Measurements from ENCODE around the gene CCDC9. TPM values are rescaled to one million over a fixed set of nuclear protein-coding genes. Genes with fewer than 3 reads are reported as not detected.

The CCDC9 gene
- total RNA-seq = 10 to 100 TPM; 22.4 to 30.6 TPM

DNA sequence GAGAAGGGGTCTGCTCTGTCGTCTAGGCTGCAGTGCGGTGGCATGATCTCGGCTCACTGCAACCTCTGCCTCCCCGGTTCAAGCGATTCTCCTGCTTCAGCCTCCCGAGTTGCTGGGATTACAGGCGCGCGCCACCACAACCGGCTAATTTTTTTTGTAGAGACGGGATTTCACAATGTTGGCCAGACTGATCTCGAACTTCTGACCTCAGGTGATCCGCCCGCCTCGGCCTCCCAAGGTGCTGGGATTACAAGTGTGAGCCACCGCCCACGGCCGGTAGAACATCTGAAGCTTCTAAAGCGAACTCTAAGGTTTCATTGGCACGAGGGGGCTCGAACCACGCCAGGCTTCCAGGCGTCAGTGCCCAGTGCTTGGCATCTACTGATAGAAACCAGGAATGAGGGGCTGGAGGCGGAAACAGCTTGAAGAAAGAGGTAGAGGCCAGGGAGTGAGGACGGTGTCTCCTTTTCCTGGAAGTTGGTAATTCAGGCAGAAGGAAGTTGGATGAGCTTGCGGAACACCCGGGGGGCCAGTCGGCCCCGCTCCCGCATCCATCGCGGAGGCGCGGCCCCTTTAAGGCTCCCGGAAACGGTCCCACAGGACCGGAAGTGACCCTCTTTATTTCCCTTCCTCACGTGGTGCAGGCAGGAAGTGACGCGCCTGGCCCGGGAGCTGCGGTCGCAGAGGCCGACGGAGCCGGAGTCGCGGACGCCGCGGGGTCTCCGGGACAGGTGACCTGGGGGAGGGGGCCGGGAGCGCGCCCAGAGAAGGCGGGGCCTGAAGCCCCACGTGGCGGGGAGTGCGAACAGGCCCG, at the start of gene CCDC9:
Gene CCDC9, plus strand, starts transcription at position 647 of the 814 bp plus-strand sequence. CDS start 1,876 bp downstream, outside the sequence.
- H3K27ac Mint-ChIP-seq = peak within 1 kb of the TSS; percentile 93
- POLR2A ChIA-PET = interaction anchor here (0.5 to 1.9 kb wide), 10 partner anchors 12 to 145 kb away, joined by 3 to 33 read pairs (median 6); partner anchors contain the start of genes INAFM1 and ZC3H4
- ATAC-seq = peak; percentile 57
- H3K27me3 Mint-ChIP-seq = no peaks in the 10 kb centered on the region
- H3K4me1 Mint-ChIP-seq = peaks cover 31% of the 10 kb centered on the region
- CTCF ChIA-PET = interaction anchor here (0.8 to 2.7 kb wide), 12 partner anchors 10 to 259 kb away, joined by 3 to 29 read pairs (median 4); partner anchors contain the start of genes INAFM1 and NAPA
- H3K4me3 Mint-ChIP-seq = peak within 1 kb of the TSS; percentile 90
- H3K9me3 Mint-ChIP-seq (ENCODE audit: low read depth) = no peaks in the 10 kb centered on the region
- H3K36me3 Mint-ChIP-seq (ENCODE audit: low read depth) = peaks cover 32% of the 10 kb centered on the region
- DNase-seq = peak; percentile 99
- intact Hi-C loops (cut with DNase I, micrococcal nuclease) = loop anchor here in 1 of 2 experiments (1.0 to 2.0 kb wide), 14 partner anchors 12 to 1077 kb away; partner anchors contain the start of genes ARHGAP35, BBC3, DACT3 and DHX34

DNA sequence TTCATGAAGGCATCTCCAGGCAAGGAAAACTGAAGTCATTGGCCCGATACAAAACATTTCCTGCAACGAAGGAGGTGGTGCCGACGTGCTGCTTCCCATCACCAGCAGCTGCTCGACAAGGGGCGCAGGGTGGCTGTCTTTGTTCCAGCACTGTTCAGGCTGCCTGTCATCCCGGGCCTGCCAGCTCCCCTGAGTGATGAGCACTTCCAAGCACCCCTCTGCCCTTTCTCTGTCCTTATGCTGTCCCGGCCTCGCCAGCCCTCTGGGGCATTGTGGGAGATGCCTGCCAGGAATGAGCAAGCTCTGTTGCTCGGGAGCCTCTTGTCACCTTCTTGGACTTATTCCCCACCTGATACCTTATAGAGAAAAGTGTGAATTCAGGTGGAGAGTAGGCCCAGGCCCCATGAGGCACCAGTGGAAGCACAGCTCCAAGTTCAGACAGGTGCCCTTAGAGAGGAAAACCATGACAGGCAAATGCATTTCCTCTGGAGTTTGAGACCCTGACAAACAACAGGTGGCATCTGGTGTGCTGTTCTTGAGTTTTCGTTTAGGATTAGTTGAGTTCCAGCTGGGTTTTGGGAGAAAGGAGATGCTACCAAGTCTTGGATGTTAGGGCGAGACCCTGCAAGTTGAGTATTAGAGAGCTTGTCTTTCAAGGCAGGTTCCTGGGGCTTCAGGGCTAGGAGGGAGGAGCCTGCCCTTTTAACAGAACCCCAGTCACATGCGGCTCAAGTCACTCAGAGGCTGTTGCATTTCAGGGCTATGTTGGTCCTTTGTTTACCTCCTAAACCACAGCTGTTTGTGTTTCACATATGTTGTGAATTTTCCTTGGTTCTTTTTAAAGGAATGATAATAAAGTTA, 46.8 kb upstream of the CCDC9 start:
- DNase-seq (no peak), ATAC-seq (no peak)
- intact Hi-C loops (cut with DNase I, micrococcal nuclease) = loop anchor here (1.0 kb wide), 2 partner anchors 35 to 60 kb away; no protein-coding TSS in a partner anchor
- no peaks in the 10 kb centered on the region for H3K27me3 Mint-ChIP-seq
- ChIA-PET POLR2A (interaction anchor here (1.3 kb wide), 1 partner anchor 17 kb away, joined by 10 read pairs; no protein-coding TSS in a partner anchor), CTCF (interaction anchor here (0.9 to 7.3 kb wide), 27 partner anchors 8 to 565 kb away, joined by 3 to 205 read pairs (median 8); partner anchors contain the start of genes SAE1 and ZC3H4)
- H3K4me1 Mint-ChIP-seq = peaks cover 9% of the 10 kb centered on the region
- H3K36me3 Mint-ChIP-seq (ENCODE audit: low read depth) = peaks cover 50% of the 10 kb centered on the region
- peak overlapping the region; percentile 65 for H3K27ac Mint-ChIP-seq
- H3K4me3 Mint-ChIP-seq = no peak overlapping the region
- no peaks in the 10 kb centered on the region for H3K9me3 Mint-ChIP-seq (ENCODE audit: low read depth)

DNA sequence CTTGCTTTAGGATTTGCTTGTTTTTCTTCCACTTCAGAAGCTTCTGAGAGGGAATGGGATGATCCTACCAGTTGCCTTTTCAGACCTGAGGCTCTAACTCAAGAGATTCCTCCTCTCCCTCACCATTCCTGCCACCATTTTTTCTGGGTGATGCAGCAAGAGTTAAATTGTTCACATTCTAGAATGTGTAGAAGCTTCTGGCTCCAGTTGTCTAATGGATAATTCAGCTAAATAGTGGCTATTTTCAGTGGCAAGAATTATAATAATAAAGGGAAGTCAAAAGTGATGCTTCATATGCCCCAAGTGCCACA, 46.2 kb upstream of the CCDC9 start:
- H3K27ac Mint-ChIP-seq = peak overlapping the region; percentile 91
- H3K4me1 Mint-ChIP-seq = peaks cover 9% of the 10 kb centered on the region
- CTCF ChIA-PET = interaction anchor here (0.7 to 7.3 kb wide), 42 partner anchors 9 to 565 kb away, joined by 3 to 205 read pairs (median 6); partner anchors contain the start of genes CCDC9, SAE1 and ZC3H4
- peaks cover 44% of the 10 kb centered on the region for H3K36me3 Mint-ChIP-seq (ENCODE audit: low read depth)
- H3K4me3 Mint-ChIP-seq = no peak overlapping the region
- no peaks in the 10 kb centered on the region for H3K9me3 Mint-ChIP-seq (ENCODE audit: low read depth)
- no peak for DNase-seq
- ATAC-seq = no peak
- intact Hi-C loops (cut with DNase I, micrococcal nuclease) = loop anchor here (1.0 kb wide), 2 partner anchors 34 to 61 kb away; no protein-coding TSS in a partner anchor
- no peaks in the 10 kb centered on the region for H3K27me3 Mint-ChIP-seq
- POLR2A ChIA-PET = interaction anchor here (0.9 to 1.4 kb wide), 8 partner anchors 14 to 76 kb away, joined by 3 to 16 read pairs (median 4); partner anchors contain the start of gene INAFM1

DNA sequence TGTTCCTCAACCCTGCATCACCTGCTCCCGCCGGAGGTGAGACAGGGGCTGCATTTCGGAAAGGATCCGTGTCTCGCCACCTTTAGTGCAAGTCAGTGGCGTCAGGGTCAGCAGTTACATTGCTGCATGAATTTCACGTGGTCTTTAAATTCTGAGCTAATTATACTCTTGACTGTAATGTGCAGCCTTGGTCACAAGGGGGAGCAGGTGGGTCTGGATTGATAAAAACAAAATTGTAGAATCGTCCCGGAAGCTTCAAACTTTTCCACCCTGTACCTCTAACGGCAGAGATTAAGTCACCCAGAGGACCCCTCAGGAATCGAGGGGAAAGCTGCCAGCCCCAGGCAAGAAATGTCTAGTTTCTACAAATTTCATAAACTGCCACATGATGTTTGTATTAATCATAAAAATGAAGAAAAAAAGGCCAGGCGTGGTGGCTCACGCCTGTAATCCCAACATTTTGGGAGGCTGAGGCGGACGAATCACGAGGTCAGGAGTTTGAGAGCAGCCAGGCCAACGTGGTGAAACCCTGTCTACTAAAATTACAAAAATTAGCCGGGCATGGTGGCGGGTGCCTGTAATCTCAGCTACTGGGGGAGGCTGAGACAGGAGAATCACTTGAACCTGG, 45.5 kb upstream of the CCDC9 start:
- peak; percentile 87 for ATAC-seq
- H3K27ac Mint-ChIP-seq = peak overlapping the region; percentile 91
- peaks cover 40% of the 10 kb centered on the region for H3K36me3 Mint-ChIP-seq (ENCODE audit: low read depth)
- no peak overlapping the region for H3K4me3 Mint-ChIP-seq
- DNase-seq = peak; percentile 89
- peaks cover 9% of the 10 kb centered on the region for H3K4me1 Mint-ChIP-seq
- no peaks in the 10 kb centered on the region for H3K27me3 Mint-ChIP-seq
- no peaks in the 10 kb centered on the region for H3K9me3 Mint-ChIP-seq (ENCODE audit: low read depth)
- ChIA-PET CTCF (interaction anchor here (0.7 to 7.3 kb wide), 49 partner anchors 9 to 566 kb away, joined by 3 to 205 read pairs (median 5); partner anchors contain the start of genes CCDC9, SAE1 and ZC3H4), POLR2A (interaction anchor here (0.6 to 2.1 kb wide), 10 partner anchors 14 to 76 kb away, joined by 3 to 16 read pairs (median 4); partner anchors contain the start of gene INAFM1)
- intact Hi-C loops (cut with DNase I, micrococcal nuclease) = loop anchor here (1.0 kb wide), 2 partner anchors 33 to 62 kb away; no protein-coding TSS in a partner anchor

DNA sequence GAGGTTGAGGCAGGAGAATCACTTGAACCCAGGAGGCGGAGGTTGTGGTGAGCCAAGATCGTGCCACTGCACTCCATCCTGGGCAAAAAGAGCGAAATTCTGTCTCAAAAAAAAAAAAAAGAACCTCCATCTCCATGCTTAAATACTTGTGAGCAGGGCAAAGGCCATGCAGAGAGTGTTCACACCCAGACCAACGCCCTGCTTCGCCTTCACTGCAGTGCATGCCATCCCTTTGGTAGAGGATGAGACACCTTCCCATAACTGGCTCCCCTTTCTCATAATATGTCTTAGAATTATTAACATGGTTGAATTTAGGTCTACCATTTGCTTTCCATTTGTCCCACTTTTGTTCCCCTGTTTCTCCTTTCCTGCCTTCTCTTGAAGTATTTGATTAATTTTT, 40.7 kb upstream of the CCDC9 start:
- peaks cover 10% of the 10 kb centered on the region for H3K36me3 Mint-ChIP-seq (ENCODE audit: low read depth)
- ChIA-PET POLR2A (interaction anchor here (0.5 to 0.7 kb wide), 2 partner anchors 33 to 56 kb away, joined by 3 read pairs; no protein-coding TSS in a partner anchor), CTCF (interaction anchor here (0.9 to 1.8 kb wide), 2 partner anchors 32 to 56 kb away, joined by 4 read pairs; no protein-coding TSS in a partner anchor)

DNA sequence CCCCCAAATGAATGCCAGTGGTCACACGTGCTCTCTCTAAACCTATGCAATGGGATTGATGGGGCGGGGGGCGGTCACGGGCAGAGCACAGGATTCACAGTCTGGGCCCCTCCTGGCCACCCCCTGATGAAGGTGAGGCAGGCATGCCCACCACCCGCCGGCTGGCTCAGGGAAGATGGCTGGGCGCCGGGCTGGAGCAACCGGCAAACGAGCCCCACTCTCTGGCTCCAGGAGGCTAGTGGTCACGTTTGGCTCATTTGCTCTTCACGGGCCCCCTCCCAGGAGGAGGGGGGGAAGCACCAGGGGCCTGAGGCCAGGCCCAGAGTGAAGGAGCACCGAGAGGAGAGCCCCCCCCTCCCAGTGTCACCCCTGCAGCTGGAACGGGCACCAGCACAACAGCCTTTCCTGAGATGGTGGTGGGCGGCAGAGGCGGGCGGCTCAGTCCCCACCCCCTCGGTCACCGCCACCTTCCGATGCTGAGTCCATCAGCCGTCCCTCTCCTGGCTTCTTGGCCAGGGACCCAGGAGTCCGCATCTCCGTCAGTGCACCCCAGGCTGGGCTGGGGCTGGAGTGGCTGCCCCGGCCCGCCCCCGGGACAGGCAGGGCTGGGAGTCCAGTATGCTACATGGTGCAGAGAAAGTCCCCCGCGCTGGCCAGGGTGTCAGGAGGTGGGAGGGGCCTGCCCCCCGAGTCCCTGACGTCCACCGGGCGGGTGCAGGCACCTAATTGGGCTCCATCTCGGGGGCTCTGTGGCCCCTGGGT, 35.1 kb upstream of the CCDC9 start:
- no peaks in the 10 kb centered on the region for H3K27me3 Mint-ChIP-seq
- H3K4me3 Mint-ChIP-seq = no peak overlapping the region
- POLR2A ChIA-PET = interaction anchor here (0.7 kb wide), 1 partner anchor 25 kb away, joined by 7 read pairs; no protein-coding TSS in a partner anchor
- H3K4me1 Mint-ChIP-seq = peaks cover 5% of the 10 kb centered on the region
- no peaks in the 10 kb centered on the region for H3K9me3 Mint-ChIP-seq (ENCODE audit: low read depth)
- ATAC-seq (no peak), DNase-seq (no peak)
- CTCF ChIA-PET = no interaction called here
- peaks cover 8% of the 10 kb centered on the region for H3K36me3 Mint-ChIP-seq (ENCODE audit: low read depth)
- intact Hi-C loops (cut with DNase I, micrococcal nuclease) = no loop called here
- no peak overlapping the region for H3K27ac Mint-ChIP-seq

More for the DNA sequence above, 40.7 kb upstream of the CCDC9 start:
- Mint-ChIP-seq H3K4me1 (peaks cover 7% of the 10 kb centered on the region), H3K4me3 (no peak overlapping the region), H3K27me3 (no peaks in the 10 kb centered on the region), H3K27ac (no peak overlapping the region), H3K9me3 (ENCODE audit: low read depth) (no peaks in the 10 kb centered on the region)
- intact Hi-C loops (cut with DNase I, micrococcal nuclease) = no loop called here
- no peak for ATAC-seq
- no peak for DNase-seq

DNA sequence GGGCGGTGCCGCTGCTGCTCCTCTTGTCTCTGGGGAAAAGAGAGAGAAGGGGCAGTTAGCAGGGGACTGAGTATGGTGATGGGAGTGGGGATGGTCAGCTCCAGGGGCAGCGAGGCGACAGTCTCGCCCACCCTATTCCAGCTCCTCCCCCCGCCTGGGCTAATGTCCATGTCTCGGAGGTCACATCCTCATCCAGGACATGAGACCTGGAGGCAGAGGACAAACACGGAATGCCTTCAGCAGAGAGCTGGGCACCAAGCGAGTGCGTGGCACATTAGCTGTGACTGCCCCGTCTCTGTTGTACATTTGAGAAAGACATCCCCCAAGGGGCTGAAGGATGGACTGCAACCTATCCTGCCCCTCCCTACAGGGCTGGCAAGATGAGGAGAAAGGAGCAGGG, 34.4 kb upstream of the CCDC9 start:
- POLR2A ChIA-PET = interaction anchor here (0.7 kb wide), 1 partner anchor 24 kb away, joined by 7 read pairs; no protein-coding TSS in a partner anchor
- Mint-ChIP-seq H3K36me3 (ENCODE audit: low read depth) (peaks cover 8% of the 10 kb centered on the region), H3K27ac (no peak overlapping the region), H3K27me3 (no peaks in the 10 kb centered on the region), H3K4me3 (no peak overlapping the region), H3K9me3 (ENCODE audit: low read depth) (no peaks in the 10 kb centered on the region), H3K4me1 (peaks cover 8% of the 10 kb centered on the region)
- CTCF ChIA-PET = no interaction called here
- ATAC-seq (no peak), DNase-seq (no peak)
- intact Hi-C loops (cut with DNase I, micrococcal nuclease) = no loop called here

DNA sequence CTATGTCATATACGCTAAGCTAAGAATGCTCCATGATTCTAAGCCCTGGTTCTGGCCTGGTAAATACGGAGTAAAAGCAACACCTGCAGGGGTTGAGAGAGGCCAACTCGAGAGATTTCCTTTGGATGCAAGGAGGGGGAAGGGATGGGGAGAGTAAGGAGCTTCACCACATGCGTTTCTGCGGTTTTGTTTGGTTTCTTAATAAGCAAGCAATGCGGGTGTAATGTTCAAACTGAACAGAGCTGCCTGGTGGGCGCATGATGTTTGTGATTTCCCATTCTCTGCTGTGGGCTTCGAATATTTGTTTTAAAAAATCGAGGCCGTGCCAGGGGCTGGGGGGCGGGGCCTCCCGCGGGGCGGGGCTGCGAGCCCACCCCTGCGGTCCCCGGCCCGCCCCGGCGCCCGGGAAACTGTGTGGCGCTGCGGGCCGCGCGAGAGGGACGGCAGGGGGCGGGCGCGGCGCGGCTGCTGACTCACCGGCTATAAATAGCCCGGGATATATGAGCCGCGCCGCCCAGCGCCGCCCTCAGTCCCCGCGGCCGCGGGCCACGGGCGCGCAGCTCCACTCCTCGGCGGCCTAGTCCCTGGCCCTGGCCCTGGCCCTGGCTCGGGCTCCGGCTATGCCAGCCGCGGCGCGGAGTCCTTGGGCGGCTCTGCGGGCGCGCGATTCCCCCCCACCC, 30.4 kb upstream of the CCDC9 start:
- DNase-seq (peak; percentile 93), ATAC-seq (peak; percentile 70)
- intact Hi-C loops (cut with DNase I, micrococcal nuclease) = loop anchor here (1.0 to 5.0 kb wide), 13 partner anchors 18 to 624 kb away; partner anchors contain the start of genes CALM3 (in 1 of the 2), CCDC9 (in 1 of the 2), DHX34 (in 1 of the 2) and INAFM1 (in 1 of the 2)
- peaks cover 16% of the 10 kb centered on the region for H3K4me1 Mint-ChIP-seq
- no peak overlapping the region for H3K27ac Mint-ChIP-seq
- CTCF ChIA-PET = interaction anchor here (0.6 to 4.4 kb wide), 11 partner anchors 12 to 1047 kb away, joined by 3 to 43 read pairs (median 4); no protein-coding TSS in a partner anchor
- POLR2A ChIA-PET = interaction anchor here (0.5 to 2.1 kb wide), 17 partner anchors 13 to 851 kb away, joined by 3 to 24 read pairs (median 5); partner anchors contain the start of genes CCDC9, SLC1A5 and ZC3H4
- H3K4me3 Mint-ChIP-seq = peak overlapping the region; percentile 77
- peaks cover 8% of the 10 kb centered on the region for H3K36me3 Mint-ChIP-seq (ENCODE audit: low read depth)
- no peaks in the 10 kb centered on the region for H3K9me3 Mint-ChIP-seq (ENCODE audit: low read depth)
- no peaks in the 10 kb centered on the region for H3K27me3 Mint-ChIP-seq

Measured in activated CD4-positive, alpha-beta T cell treated with anti-CD3 and anti-CD28 coated beads for 36 hours (primary cell).